ENCODE data around the gene DDAH1. TPM values are rescaled to one million over a fixed set of nuclear protein-coding genes. Genes with fewer than 3 reads are reported as not detected.

The DDAH1 gene
- total and polyA plus RNA-seq, 5 donors from 2014 or later = 0.15 TPM; not detected in 4

DNA sequence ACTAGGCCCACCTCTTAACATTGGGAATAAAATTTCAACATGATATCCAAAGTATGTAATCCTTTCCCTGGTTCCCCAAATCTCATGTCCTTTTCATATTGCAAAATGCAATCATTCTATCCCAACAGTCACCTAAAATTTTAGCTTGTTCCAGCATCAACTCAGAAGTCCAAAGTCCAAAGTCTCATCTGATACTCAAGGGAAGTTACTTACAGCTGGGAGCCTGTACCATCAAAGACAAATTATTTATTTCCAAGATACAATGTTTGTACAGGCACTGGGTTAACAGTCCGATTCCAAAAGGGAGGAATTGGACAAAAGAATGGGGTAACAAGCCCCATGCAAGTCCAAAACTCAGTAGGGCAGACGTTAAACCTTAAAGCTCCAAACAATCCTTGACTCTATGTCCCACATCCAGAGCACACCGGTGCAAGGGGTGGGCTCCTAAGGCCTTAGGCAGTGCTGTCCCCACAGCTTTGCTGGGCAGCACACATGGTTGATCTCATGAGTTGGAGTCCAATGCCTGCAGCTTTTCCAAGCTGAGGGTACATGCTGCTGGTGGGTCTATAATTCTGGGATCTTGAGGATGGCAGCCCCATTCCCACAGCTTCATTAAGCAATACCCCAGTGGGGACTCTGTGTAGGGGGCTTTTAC lies 78.8 kb downstream of the DDAH1 start:
- H3K27me3 Mint-ChIP-seq = peaks cover 6% of the 10 kb centered on the region
- DNase-seq (no peak), ATAC-seq (ENCODE audit: low read depth in 2 of 2) (no peak)
- Histone ChIP-seq H3K36me3 (ENCODE audit: control insufficient read depth, insufficient read depth, low read length) (no peaks in the 10 kb centered on the region), H3K9me3 (ENCODE audit: control insufficient read depth in 2 of 2, low read length in 2 of 2) (peaks cover 0 to 3% of the 10 kb centered on the region in 2 experiments), H3K27ac (ENCODE audit: insufficient read depth, low read length, poor library complexity, severe bottlenecking) (no peak overlapping the region), H3K27me3 (ENCODE audit: control insufficient read depth, insufficient read depth, low read length) (no peaks in the 10 kb centered on the region), H3K4me1 (ENCODE audit: control insufficient read depth, insufficient read depth, low read length, poor library complexity, severe bottlenecking) (no peaks in the 10 kb centered on the region), H3K4me3 (ENCODE audit: low read depth, low read length) (no peak overlapping the region)
- H3K4me1 Mint-ChIP-seq = no peaks in the 10 kb centered on the region
- no peak overlapping the region for H3K4me3 Mint-ChIP-seq
- peaks cover 0 to 17% (median 2%) of the 10 kb centered on the region in 7 donors for H3K9me3 Mint-ChIP-seq
- H3K36me3 Mint-ChIP-seq = no peaks in the 10 kb centered on the region
- no peak overlapping the region for H3K27ac Mint-ChIP-seq

DNA sequence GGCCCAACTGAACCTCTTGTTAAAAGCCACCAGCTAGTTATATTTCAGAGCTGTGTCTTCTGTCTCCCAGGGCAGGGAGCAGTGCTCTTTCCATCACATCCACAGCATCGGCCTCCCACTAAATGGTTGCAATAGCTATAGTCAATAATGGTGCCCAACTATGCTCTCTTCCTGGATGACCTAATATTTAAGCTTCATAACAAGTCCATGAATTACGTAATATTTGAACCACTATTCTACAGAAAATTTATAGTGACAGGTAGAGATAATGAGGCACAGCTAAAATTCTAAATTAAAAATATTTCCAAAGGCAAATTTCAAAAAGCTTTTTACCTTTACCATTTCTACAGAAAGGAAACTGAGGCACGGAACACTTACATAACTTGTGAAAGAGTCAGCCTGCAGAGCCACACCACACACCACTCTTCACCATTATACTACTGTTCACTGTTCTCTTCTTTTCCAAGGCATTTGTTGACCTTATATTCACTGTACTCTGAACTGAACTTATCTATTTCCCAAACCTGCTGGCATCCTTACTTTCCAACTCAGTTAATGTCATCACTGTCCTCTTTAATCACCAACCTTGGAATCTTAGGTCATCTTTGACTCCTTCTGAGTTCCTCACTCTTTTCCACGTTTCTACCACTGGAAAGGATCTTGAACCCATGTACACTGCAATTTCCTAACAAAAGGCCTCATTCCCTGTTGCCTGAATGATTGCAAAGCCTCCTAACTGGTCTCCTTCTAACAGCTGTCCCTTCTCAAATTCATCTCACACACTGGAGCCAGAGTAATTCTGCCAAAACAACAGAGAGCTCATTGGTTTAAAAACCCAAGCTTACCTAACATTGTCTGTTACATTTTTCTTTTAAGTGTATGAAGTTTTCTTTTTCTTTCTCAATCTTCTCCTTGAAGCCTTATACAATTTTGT lies 85.5 kb downstream of the DDAH1 start:
- H3K4me1 ChIP-seq (ENCODE audit: control insufficient read depth, insufficient read depth, low read length, poor library complexity, severe bottlenecking) = no peaks in the 10 kb centered on the region
- Mint-ChIP-seq H3K4me3 (no peak overlapping the region), H3K36me3 (no peaks in the 10 kb centered on the region), H3K27me3 (no peaks in the 10 kb centered on the region), H3K27ac (no peak overlapping the region), H3K4me1 (no peaks in the 10 kb centered on the region), H3K9me3 (peaks cover 0 to 7% (median 0%) of the 10 kb centered on the region in 7 donors)
- no peak for DNase-seq
- H3K4me3 ChIP-seq (ENCODE audit: low read depth, low read length) = no peak overlapping the region
- no peak for ATAC-seq (ENCODE audit: low read depth in 2 of 2)
- H3K27ac ChIP-seq (ENCODE audit: insufficient read depth, low read length, poor library complexity, severe bottlenecking) = no peak overlapping the region
- no peaks in the 10 kb centered on the region for H3K27me3 ChIP-seq (ENCODE audit: control insufficient read depth, insufficient read depth, low read length)
- H3K36me3 ChIP-seq (ENCODE audit: control insufficient read depth, insufficient read depth, low read length) = no peaks in the 10 kb centered on the region
- H3K9me3 ChIP-seq (ENCODE audit: control insufficient read depth in 2 of 2, low read length in 2 of 2) = no peaks in the 10 kb centered on the region

DNA sequence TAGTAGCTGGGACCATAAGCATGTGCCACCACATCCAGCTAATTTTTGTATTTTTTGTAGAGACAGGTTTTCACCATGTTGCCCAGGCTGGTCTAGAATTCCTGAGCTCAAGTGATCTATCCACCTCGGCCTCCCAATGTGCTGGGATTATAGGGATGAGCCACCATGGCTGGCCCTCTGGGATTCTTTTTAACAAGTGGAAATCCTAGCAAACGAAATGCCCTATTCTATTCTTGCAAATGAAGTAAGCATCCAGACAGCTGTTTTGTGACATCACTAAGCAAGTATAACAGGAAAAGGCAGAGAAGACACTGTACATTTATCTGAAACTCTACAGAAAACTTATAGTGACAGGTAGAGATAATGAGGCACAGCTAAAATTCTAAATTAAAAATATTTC lies 86.4 kb downstream of the DDAH1 start:
- Histone ChIP-seq H3K27ac (ENCODE audit: insufficient read depth, low read length, poor library complexity, severe bottlenecking) (no peak overlapping the region), H3K9me3 (ENCODE audit: control insufficient read depth in 2 of 2, low read length in 2 of 2) (no peaks in the 10 kb centered on the region), H3K36me3 (ENCODE audit: control insufficient read depth, insufficient read depth, low read length) (no peaks in the 10 kb centered on the region), H3K4me1 (ENCODE audit: control insufficient read depth, insufficient read depth, low read length, poor library complexity, severe bottlenecking) (no peaks in the 10 kb centered on the region), H3K4me3 (ENCODE audit: low read depth, low read length) (no peak overlapping the region), H3K27me3 (ENCODE audit: control insufficient read depth, insufficient read depth, low read length) (no peaks in the 10 kb centered on the region)
- Mint-ChIP-seq H3K36me3 (no peaks in the 10 kb centered on the region), H3K4me3 (no peak overlapping the region), H3K9me3 (peaks cover 0 to 7% (median 0%) of the 10 kb centered on the region in 7 donors), H3K27ac (no peak overlapping the region), H3K27me3 (no peaks in the 10 kb centered on the region), H3K4me1 (no peaks in the 10 kb centered on the region)
- ATAC-seq (ENCODE audit: low read depth in 2 of 2) = no peak
- no peak for DNase-seq

DNA sequence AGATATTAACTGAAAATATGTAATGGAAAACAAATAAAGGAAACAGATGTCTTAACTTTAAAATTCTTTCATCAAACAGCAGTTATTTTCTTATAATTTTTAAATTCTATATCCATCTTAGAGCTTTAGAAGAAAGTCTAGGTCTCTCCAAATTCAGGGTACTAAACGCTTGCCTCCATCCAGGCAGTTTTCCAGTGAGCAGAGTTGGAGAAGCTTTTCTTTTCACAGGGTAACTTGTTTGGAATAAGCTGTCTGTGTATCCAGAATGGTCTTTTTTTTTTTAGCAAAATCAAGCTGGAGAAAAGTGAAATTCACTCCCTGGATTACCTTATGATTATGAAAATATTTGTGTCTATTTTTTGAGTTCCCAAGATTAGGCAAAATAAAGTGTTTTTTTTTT lies 88.6 kb downstream of the DDAH1 start:
- Histone ChIP-seq H3K36me3 (ENCODE audit: control insufficient read depth, insufficient read depth, low read length) (no peaks in the 10 kb centered on the region), H3K27ac (ENCODE audit: insufficient read depth, low read length, poor library complexity, severe bottlenecking) (no peak overlapping the region), H3K27me3 (ENCODE audit: control insufficient read depth, insufficient read depth, low read length) (peaks cover 2% of the 10 kb centered on the region), H3K4me1 (ENCODE audit: control insufficient read depth, insufficient read depth, low read length, poor library complexity, severe bottlenecking) (no peaks in the 10 kb centered on the region), H3K9me3 (ENCODE audit: control insufficient read depth in 2 of 2, low read length in 2 of 2) (no peaks in the 10 kb centered on the region), H3K4me3 (ENCODE audit: low read depth, low read length) (no peak overlapping the region)
- H3K9me3 Mint-ChIP-seq = peaks cover 0 to 2% (median 0%) of the 10 kb centered on the region in 7 donors
- no peaks in the 10 kb centered on the region for H3K27me3 Mint-ChIP-seq
- H3K36me3 Mint-ChIP-seq = no peaks in the 10 kb centered on the region
- no peak overlapping the region for H3K27ac Mint-ChIP-seq
- no peak overlapping the region for H3K4me3 Mint-ChIP-seq
- no peaks in the 10 kb centered on the region for H3K4me1 Mint-ChIP-seq
- no peak for DNase-seq
- ATAC-seq (ENCODE audit: low read depth in 2 of 2) = no peak

DNA sequence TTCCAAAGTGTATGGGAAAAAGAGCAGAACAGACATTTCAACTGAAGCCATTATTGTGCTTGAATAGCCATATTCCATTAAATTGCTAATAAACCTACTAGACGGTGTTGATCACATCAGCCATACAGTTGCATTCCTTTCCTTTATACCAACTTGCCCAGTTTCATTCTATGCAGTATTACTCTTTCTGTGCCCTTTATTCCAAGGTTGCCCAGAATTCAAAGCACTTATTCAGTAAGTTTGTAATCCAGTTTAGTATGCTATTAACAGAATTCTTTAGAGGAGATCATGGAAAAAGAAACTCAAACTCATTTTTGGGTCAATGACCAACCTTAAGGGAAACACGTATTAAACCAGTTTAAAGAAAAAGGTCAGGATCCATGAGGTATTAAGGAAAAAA lies 89.5 kb downstream of the DDAH1 start:
- no peaks in the 10 kb centered on the region for H3K36me3 Mint-ChIP-seq
- ATAC-seq (ENCODE audit: low read depth in 2 of 2) (no peak), DNase-seq (no peak)
- H3K27ac ChIP-seq (ENCODE audit: insufficient read depth, low read length, poor library complexity, severe bottlenecking) = no peak overlapping the region
- H3K9me3 Mint-ChIP-seq = peaks cover 0 to 2% (median 0%) of the 10 kb centered on the region in 7 donors
- H3K4me1 Mint-ChIP-seq = no peaks in the 10 kb centered on the region
- H3K9me3 ChIP-seq (ENCODE audit: control insufficient read depth in 2 of 2, low read length in 2 of 2) = no peaks in the 10 kb centered on the region
- no peaks in the 10 kb centered on the region for H3K4me1 ChIP-seq (ENCODE audit: control insufficient read depth, insufficient read depth, low read length, poor library complexity, severe bottlenecking)
- H3K27me3 ChIP-seq (ENCODE audit: control insufficient read depth, insufficient read depth, low read length) = peaks cover 2% of the 10 kb centered on the region
- no peak overlapping the region for H3K4me3 Mint-ChIP-seq
- H3K36me3 ChIP-seq (ENCODE audit: control insufficient read depth, insufficient read depth, low read length) = no peaks in the 10 kb centered on the region
- no peaks in the 10 kb centered on the region for H3K27me3 Mint-ChIP-seq
- H3K4me3 ChIP-seq (ENCODE audit: low read depth, low read length) = no peak overlapping the region
- no peak overlapping the region for H3K27ac Mint-ChIP-seq

DNA sequence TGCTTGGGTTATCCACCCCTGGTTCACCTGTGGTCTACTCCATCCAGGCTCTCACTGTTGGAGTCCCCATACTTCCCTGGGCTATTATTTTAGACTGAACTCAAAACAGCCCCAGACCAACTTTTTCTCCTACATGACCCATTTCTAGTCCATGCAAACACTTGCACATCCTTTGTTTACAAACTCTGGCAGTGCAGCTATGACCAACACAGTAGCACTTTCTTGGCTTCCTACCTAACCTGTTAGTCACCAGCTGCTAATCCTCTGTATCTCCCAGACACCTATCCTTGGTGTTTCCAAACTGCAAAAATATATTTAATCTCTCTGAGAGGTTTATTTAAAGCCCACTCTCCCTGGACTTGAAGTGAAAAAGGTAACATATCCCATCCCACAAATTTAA lies 90.8 kb downstream of the DDAH1 start:
- Mint-ChIP-seq H3K4me1 (no peaks in the 10 kb centered on the region), H3K4me3 (no peak overlapping the region), H3K27me3 (no peaks in the 10 kb centered on the region), H3K9me3 (peaks cover 0 to 2% (median 0%) of the 10 kb centered on the region in 7 donors), H3K36me3 (no peaks in the 10 kb centered on the region), H3K27ac (no peak overlapping the region)
- H3K36me3 ChIP-seq (ENCODE audit: control insufficient read depth, insufficient read depth, low read length) = no peaks in the 10 kb centered on the region
- no peaks in the 10 kb centered on the region for H3K4me1 ChIP-seq (ENCODE audit: control insufficient read depth, insufficient read depth, low read length, poor library complexity, severe bottlenecking)
- peaks cover 4% of the 10 kb centered on the region for H3K27me3 ChIP-seq (ENCODE audit: control insufficient read depth, insufficient read depth, low read length)
- ATAC-seq (ENCODE audit: low read depth in 2 of 2) (no peak), DNase-seq (no peak)
- no peak overlapping the region for H3K27ac ChIP-seq (ENCODE audit: insufficient read depth, low read length, poor library complexity, severe bottlenecking)
- H3K4me3 ChIP-seq (ENCODE audit: low read depth, low read length) = no peak overlapping the region
- H3K9me3 ChIP-seq (ENCODE audit: control insufficient read depth in 2 of 2, low read length in 2 of 2) = no peaks in the 10 kb centered on the region

DNA sequence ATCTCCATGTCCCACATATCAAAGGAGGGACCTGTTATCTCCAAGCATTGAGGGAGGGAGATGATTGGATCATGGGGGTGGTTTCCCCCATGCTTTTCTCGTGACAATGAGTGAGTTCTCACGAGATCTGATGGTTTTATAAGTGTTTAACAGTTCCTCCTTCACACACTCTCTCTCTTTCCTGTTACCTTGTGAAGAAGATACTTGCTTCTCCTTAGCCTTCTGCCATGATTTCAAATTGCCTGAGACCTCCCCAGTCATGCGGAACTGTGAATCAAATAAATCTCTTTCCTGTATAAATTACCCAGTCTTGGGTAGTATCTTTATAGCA lies 91.6 kb downstream of the DDAH1 start:
- H3K36me3 Mint-ChIP-seq = no peaks in the 10 kb centered on the region
- H3K4me3 Mint-ChIP-seq = no peak overlapping the region

More for the DNA sequence above, 91.6 kb downstream of the DDAH1 start:
- Histone ChIP-seq H3K36me3 (ENCODE audit: control insufficient read depth, insufficient read depth, low read length) (no peaks in the 10 kb centered on the region), H3K9me3 (ENCODE audit: control insufficient read depth in 2 of 2, low read length in 2 of 2) (no peaks in the 10 kb centered on the region), H3K27me3 (ENCODE audit: control insufficient read depth, insufficient read depth, low read length) (peaks cover 4% of the 10 kb centered on the region), H3K4me1 (ENCODE audit: control insufficient read depth, insufficient read depth, low read length, poor library complexity, severe bottlenecking) (no peaks in the 10 kb centered on the region), H3K4me3 (ENCODE audit: low read depth, low read length) (no peak overlapping the region), H3K27ac (ENCODE audit: insufficient read depth, low read length, poor library complexity, severe bottlenecking) (no peak overlapping the region)
- no peak overlapping the region for H3K27ac Mint-ChIP-seq
- peaks cover 0 to 2% (median 0%) of the 10 kb centered on the region in 7 donors for H3K9me3 Mint-ChIP-seq
- DNase-seq = no peak
- no peaks in the 10 kb centered on the region for H3K4me1 Mint-ChIP-seq
- H3K27me3 Mint-ChIP-seq = no peaks in the 10 kb centered on the region
- ATAC-seq (ENCODE audit: low read depth in 2 of 2) = no peak

Measured in CD4-positive, CD25-positive, alpha-beta regulatory T cell (primary cell).